DMS53 treated with DMSO at 0.1 percent for 48 hours (cell line): ENCODE results near the gene CLSTN2.

ENCODE experiments used
- DNase-seq: peaks from one replicate; lab custom pipeline; 2025; ENCODE audit not compliant: unreplicated experiment; lab: John Stamatoyannopoulos, UW

The CLSTN2 gene

DNA sequence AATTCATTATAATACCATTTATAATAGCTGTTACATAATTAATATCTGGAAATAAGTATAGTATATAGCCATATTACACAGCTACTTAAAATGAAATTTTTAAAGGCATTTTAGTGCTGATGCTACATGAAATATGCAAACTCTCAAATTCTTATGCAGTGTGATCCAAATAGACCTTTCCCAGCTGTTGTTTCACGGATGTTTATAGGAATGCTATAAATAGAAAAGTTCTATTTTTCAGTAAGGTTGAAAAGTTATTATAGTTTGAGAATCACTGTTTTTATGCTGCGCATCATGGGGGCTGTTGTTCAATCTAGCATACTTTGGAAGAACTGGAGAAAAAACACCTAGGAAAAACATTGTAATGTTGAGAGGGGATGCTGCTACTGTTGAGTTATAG, 595.1 kb downstream of the CLSTN2 start:
- DNase-seq, result no peak

- DNase-seq, result no peak
These were observed 595.6 kb downstream of the CLSTN2 start for GRCh38 chr3:140530603-140531002.

- DNase-seq, result no peak
These were observed 597.9 kb downstream of the CLSTN2 start for GRCh38 chr3:140532793-140533330.

DNA sequence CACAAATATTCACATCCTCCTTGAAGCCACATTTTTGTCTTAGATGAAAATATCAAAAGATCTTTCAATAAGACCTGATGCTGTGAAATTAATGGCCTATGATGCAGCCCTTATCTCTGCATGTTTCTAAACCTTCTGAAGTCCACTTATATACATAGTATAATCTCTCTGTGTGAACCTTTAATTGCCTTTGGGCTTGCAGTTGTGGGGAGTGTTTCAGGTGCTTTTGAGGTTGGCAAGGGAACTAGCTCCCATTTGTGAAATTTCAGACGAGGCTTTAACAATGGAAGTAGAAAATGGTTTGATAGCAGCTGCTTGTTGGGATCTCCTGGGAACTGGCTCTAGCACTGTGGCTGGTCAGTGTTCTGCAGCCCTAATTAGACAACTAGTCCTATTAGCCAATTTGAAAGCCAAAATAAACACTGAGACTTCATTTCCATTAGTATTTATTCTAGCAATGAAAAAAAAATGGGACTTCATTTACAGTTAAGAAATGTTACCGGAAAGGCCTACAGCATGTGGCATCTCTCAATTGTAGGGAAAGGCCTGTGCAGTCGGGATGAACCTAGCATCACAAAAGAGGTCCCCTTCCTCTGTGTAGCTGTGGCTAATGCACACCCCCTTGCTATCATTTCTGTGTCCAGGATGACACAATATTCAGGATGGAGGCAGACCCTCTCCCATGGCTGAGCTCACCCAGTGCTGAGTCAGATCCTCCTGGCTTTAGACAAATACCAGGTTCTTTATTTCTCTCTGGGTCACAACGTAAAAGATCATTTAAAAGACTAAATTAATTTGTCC, 602.1 kb downstream of the CLSTN2 start:
- no peak for DNase-seq

DNA sequence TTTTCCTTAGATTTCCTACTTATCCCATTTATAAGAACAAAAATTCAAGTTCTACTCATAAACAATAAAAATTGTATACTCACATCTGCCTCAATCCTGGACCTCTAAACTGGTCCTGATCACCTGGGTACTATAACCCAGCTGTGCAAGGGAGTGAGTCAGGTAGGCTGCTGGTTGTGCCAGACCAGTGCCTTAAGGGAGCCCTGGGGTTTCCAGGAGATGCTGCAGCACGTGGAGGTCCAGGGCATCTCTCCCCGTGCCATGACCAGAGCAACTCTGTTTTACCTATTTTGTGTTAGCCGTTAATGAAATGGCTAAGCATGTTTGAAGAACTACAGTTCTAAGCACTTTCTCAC, 602.7 kb downstream of the CLSTN2 start:
- no peak for DNase-seq

- DNase-seq, result no peak
These were observed 605.3 kb downstream of the CLSTN2 start for GRCh38 chr3:140540262-140540661.

DNA sequence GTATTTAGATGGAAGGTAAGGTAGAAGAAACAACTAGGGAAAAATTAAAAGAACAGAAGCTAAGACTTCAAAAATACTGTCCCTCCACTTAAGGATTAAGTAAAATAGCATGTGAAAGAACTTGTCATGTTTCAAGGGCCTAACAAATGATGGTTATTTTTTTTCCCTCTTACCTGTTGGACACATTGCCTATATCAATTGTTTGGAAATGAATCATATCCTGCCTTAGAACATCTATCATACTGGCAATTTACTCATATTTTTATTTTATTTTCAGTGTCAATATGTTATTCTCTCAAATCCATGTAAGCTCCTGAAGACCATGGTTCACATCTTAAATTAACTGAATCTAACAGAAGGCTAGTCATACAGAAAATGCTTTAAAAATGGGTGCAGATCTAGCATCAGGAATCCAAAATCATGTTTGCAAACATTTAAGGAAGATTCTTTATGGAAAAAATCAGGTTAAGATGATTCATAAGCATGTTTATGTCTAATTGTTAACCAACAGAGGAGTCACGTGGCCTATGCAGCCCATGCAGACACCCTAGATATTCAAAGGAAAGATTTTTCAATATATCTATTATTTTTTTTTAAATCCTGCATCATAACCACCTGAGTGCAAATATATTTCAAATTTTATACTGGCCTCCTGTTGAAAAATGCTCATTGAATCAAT, 607.1 kb downstream of the CLSTN2 start:
- DNase-seq, result no peak

DNA sequence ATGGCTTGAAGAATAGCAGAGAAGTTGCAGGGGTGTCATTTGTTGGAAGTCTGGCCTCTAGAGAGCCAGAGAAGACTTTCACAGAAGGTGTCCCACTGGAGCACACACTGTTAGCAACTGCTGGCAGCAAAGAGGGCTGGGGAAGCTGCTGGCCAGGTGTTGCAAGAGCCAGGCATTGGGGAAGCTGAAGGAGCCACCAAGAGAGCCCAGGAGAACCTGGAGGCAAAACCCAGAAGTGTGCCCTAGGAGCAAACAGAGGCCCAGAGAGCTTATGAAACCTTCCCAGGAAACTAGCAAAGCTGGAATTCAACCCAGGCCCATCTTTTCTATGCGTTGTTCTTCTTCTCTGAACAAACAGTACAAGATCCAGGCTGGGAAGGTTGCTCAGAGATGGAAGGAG, 610.2 kb downstream of the CLSTN2 start:
- no peak for DNase-seq

- no peak for DNase-seq
These were observed 610.8 kb downstream of the CLSTN2 start for GRCh38 chr3:140545756-140546155.

DNA sequence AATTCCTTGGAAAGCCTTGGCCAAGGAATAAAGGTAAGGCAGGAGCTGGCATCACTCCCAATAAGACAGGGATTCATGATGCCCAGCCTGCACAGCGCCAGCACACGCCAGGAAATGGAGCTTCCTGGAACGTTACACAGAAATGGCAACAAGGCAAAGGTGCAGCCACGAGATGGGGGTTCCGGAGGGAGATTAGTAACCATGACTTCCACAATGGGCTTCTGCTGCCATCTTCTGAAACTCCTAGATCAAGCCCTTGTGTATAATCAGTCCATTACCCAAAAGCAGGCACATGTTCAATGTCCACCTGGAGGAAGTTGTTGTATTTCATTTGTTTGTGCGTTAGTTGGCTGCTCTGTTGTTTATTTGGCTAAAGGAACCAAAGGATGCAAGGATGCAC, 611.7 kb downstream of the CLSTN2 start:
- no peak for DNase-seq

GRCh38 chr3:140552403-140552802, 617.4 kb downstream of the CLSTN2 start:
- DNase-seq, result no peak

- DNase-seq, result no peak
These were observed 617.9 kb downstream of the CLSTN2 start for GRCh38 chr3:140552898-140553297.

- no peak for DNase-seq
These were observed 618.6 kb downstream of the CLSTN2 start for GRCh38 chr3:140553591-140553990.

GRCh38 chr3:140555666-140556065, 620.7 kb downstream of the CLSTN2 start:
- no peak for DNase-seq

DNA sequence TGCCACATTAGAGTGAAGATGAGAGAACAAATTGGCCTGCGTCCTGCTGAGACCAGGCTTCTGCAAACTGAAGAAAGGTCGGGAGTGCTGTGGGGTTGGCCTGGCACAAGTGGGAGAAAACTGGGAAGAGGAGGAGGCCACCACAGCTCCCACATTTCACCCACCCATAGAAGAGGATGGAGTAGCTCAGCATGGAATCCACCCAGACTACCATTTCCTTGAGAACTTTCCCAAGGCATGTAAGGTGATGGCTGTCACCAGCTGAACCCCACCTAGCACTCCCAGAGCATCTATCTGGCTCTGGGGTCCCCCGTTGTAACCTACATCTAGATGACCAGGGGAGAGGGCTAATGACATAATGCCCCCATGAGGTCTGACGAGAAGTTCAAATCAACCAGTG, 622.5 kb downstream of the CLSTN2 start:
- DNase-seq, result no peak

GRCh38 chr3:140559546-140559945, 624.6 kb downstream of the CLSTN2 start:
- DNase-seq, result no peak

GRCh38 chr3:140563206-140563760, 628.3 kb downstream of the CLSTN2 start:
- no peak for DNase-seq

- DNase-seq, result no peak
These were observed 633.1 kb downstream of the CLSTN2 start for GRCh38 chr3:140568131-140568530.

- no peak for DNase-seq
These were observed 634.0 kb downstream of the CLSTN2 start for GRCh38 chr3:140568842-140569520.

- DNase-seq, result no peak
These were observed 635.6 kb downstream of the CLSTN2 start for GRCh38 chr3:140570602-140571001.

GRCh38 chr3:140571836-140572235, 636.9 kb downstream of the CLSTN2 start:
- no peak for DNase-seq

DNA sequence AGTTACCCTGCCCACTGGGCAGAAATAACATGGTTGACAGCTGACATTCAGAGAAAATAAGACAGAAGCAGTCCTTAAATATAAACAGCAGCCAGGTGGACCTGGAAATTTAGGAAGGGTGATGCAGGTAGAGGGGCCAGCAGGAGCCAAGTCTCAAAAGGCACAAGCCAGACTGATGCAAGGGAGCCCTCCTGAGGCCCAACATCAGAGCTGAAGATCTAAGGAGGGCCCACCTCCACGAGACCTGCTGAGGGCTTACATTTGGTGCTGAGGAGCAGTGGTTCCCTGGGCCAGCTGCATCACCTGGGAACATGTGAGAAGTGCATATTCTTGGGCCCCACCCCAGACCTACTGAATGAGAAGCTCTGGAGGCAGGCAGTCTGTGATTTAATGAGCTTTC, 637.3 kb downstream of the CLSTN2 start:
- no peak for DNase-seq
